SK-N-SH treated with all-trans-retinoic acid at 6 μM for 48 hours (cell line): ENCODE measurements around the gene ZNF276.
"Not testable (repeated sequence)": the region's sequence is repeated elsewhere in the genome, so short reads cannot be mapped to it uniquely, and the experiment has no call there.

Experiments used
- SNAI2 ChIP-seq: fragments of 250-450 bp; sonication (Bioruptor Pico); IDR thresholded peaks from 2 replicates; pipeline ENCODE4 v1.5.0; 2020; ENCODE audit warnings: mild to moderate bottlenecking, moderate library complexity
- TCF4 ChIP-seq: fragments of 250-450 bp; sonication (Bioruptor Pico); IDR thresholded peaks from 2 replicates; pipeline ENCODE4 v1.8.0; 2021; ENCODE audit warnings: mild to moderate bottlenecking, moderate library complexity, borderline replicate concordance

DNA sequence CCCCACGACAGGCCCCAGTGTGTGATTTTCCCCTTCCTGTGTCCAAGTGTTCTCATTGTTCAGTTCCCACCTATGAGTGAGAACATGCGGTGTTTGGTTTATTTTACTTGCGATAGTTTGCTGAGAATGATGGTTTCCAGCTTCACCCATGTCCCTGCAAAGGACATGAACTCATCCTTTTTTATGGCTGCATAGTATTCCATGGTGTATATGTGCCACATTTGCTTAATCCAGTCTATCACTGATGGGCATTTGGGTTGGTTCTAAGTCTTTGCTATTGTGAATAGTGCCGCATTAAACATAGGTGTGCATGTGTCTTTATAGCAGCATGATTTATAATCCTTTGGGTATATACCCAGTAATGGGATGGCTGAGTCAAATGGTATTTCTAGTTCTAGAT lies 49.8 kb upstream of the ZNF276 start:
- TF ChIP-seq TCF4; SNAI2 (CRISPR knock-in tag): not testable (repeated sequence)
